Mesenchymal stem cell (in vitro differentiated cells and primary cell): Measurements from ENCODE around the gene GNG7.

Source experiments
- DNase-seq: peaks from one replicate; pipeline ENCODE4 v3.0.0-alpha.2; 2013
- H2AFZ ChIP-seq: one replicate; pipeline ENCODE4 v1.6.1; 2013; ENCODE audit warnings: low read depth, mild to moderate bottlenecking, control low read depth, inconsistent platforms, low read length, moderate library complexity
- H2AK5ac ChIP-seq: 2 replicates; pipeline ENCODE4 v1.6.1; 2013; ENCODE audit warnings: low read length, moderate library complexity, mild to moderate bottlenecking, inconsistent platforms; ENCODE audit not compliant: severe bottlenecking
- H2BK120ac ChIP-seq: one replicate; pipeline ENCODE4 v1.6.1; 2013; ENCODE audit warnings: low read depth, mild to moderate bottlenecking, inconsistent platforms, low read length, moderate library complexity
- H2BK12ac ChIP-seq, 2 experiments: one replicate each; pipeline ENCODE4 v1.6.1; 2013; ENCODE audit warnings: inconsistent platforms in 2 of 2, low read length in 2 of 2, mild to moderate bottlenecking in 2 of 2, moderate library complexity in 2 of 2, control low read depth in 1 of 2
- H2BK15ac ChIP-seq: one replicate; pipeline ENCODE4 v1.6.1; 2013; ENCODE audit warnings: mild to moderate bottlenecking, low read depth, inconsistent platforms; ENCODE audit not compliant: poor library complexity, severe bottlenecking
- H2BK5ac ChIP-seq: 2 replicates; pipeline ENCODE4 v1.6.1; 2013; ENCODE audit warnings: low read depth, mild to moderate bottlenecking, low read length, control low read depth, inconsistent platforms; ENCODE audit not compliant: poor library complexity, severe bottlenecking
- H3K14ac ChIP-seq, 2 experiments: one replicate each; pipeline ENCODE4 v1.6.1; 2013; ENCODE audit warnings: inconsistent platforms in 2 of 2, low read length in 2 of 2, control low read depth in 1 of 2, mild to moderate bottlenecking in 1 of 2, moderate library complexity in 1 of 2
- H3K18ac ChIP-seq, 2 experiments: one replicate each; pipeline ENCODE4 v1.6.1; 2013; ENCODE audit warnings: inconsistent platforms in 2 of 2, low read length in 2 of 2, control low read depth in 1 of 2, low read depth in 1 of 2, mild to moderate bottlenecking in 1 of 2
- H3K23ac ChIP-seq, 2 experiments: one replicate each; pipeline ENCODE4 v1.6.1; 2013; ENCODE audit warnings: inconsistent platforms in 2 of 2, low read length in 2 of 2, mild to moderate bottlenecking in 2 of 2, moderate library complexity in 2 of 2, control low read depth in 1 of 2
- H3K27ac ChIP-seq: 2 replicates; pipeline ENCODE4 v1.5.1; 2013; ENCODE audit warnings: mild to moderate bottlenecking, moderate library complexity, low read length, control low read depth, inconsistent platforms; ENCODE audit not compliant: poor library complexity, severe bottlenecking
- H3K27me3 ChIP-seq, 2 experiments: 2 replicates each; pipeline versions ENCODE4 v1.6.1 to v1.7.0; 2013; ENCODE audit warnings: low read length in 2 of 2, mild to moderate bottlenecking in 2 of 2, moderate library complexity in 2 of 2, control low read depth in 1 of 2, inconsistent platforms in 1 of 2; ENCODE audit not compliant: control insufficient read depth in 1 of 2, insufficient read depth in 1 of 2
- H3K36me3 ChIP-seq, 2 experiments: 2 replicates each; pipeline versions ENCODE4 v1.6.1 to v1.7.0; 2013; ENCODE audit warnings: low read length in 2 of 2, control low read depth in 1 of 2, inconsistent platforms in 1 of 2, low read depth in 1 of 2, mild to moderate bottlenecking in 1 of 2; ENCODE audit not compliant: insufficient read depth in 2 of 2, control insufficient read depth in 1 of 2
- H3K4ac ChIP-seq, 2 experiments: one replicate each; pipeline ENCODE4 v1.6.1; 2013; ENCODE audit warnings: inconsistent platforms in 2 of 2, low read length in 2 of 2, mild to moderate bottlenecking in 2 of 2, moderate library complexity in 2 of 2, control low read depth in 1 of 2, low read depth in 1 of 2
- H3K4me1 ChIP-seq: 2 replicates; pipeline ENCODE4 v1.6.1; 2013; ENCODE audit warnings: low read depth, low read length, control low read depth; ENCODE audit not compliant: control insufficient read depth, insufficient read depth
- H3K4me2 ChIP-seq: 2 replicates; pipeline ENCODE4 v1.6.1; 2013; ENCODE audit warnings: low read length, mild to moderate bottlenecking, inconsistent platforms; ENCODE audit not compliant: poor library complexity, severe bottlenecking
- H3K4me3 ChIP-seq, 2 experiments: 2 replicates each; pipeline versions ENCODE4 v1.5.1 to v1.7.0; 2013; ENCODE audit warnings: low read length in 2 of 2, mild to moderate bottlenecking in 2 of 2, control low read depth in 1 of 2, low read depth in 1 of 2; ENCODE audit not compliant: insufficient read depth in 1 of 2
- H3K79me1 ChIP-seq: replicated peaks from 2 replicates; pipeline ENCODE4 v1.6.1; 2013; ENCODE audit warnings: mild to moderate bottlenecking, control low read depth, low read length, inconsistent platforms; ENCODE audit not compliant: poor library complexity, severe bottlenecking
- H3K9ac ChIP-seq: 2 replicates; pipeline ENCODE4 v1.7.0; 2013; ENCODE audit warnings: mild to moderate bottlenecking, low read length, moderate library complexity
- H3K9me3 ChIP-seq: 2 replicates; pipeline ENCODE4 v1.7.0; 2013; ENCODE audit warnings: mild to moderate bottlenecking, low read length; ENCODE audit not compliant: control insufficient read depth
- H4K8ac ChIP-seq: one replicate; pipeline ENCODE4 v1.6.1; 2013; ENCODE audit warnings: inconsistent platforms, mild to moderate bottlenecking, low read length, moderate library complexity
- H4K91ac ChIP-seq: one replicate; pipeline ENCODE4 v1.6.1; 2013; ENCODE audit warnings: mild to moderate bottlenecking, low read length, inconsistent platforms
- WGBS: methylation state at CpG from one replicate; pipeline ENCODE4 v1.1.7; 2013; ENCODE audit warnings: mixed read lengths; 5-methylcytosine and 5-hydroxymethylcytosine counted together

GNG7 gene

GRCh38 chr19:2732883-2733282, 30.4 kb upstream of the GNG7 start:
- H2AK5ac ChIP-seq: no peak overlapping the region
- H2BK12ac ChIP-seq: no peak overlapping the region
- WGBS: 96% methylated on average over 38 of the region's 38 CpGs
- H3K4me2 ChIP-seq: no peak overlapping the region
- H3K18ac ChIP-seq: no peak overlapping the region
- no peaks in the 10 kb centered on the region for H3K4me1 ChIP-seq
- no peak overlapping the region for H3K9ac ChIP-seq
- peaks cover 19% of the 10 kb centered on the region for H3K79me1 ChIP-seq
- DNase-seq: no peak
- H3K36me3 ChIP-seq: peaks cover 26 to 60% of the 10 kb centered on the region in 2 experiments
- no peak overlapping the region for H3K14ac ChIP-seq
- peaks cover 1 to 7% of the 10 kb centered on the region in 2 experiments for H3K27me3 ChIP-seq
- no peak overlapping the region for H2BK5ac ChIP-seq
- H4K91ac ChIP-seq: no peak overlapping the region
- H3K23ac ChIP-seq: no peak overlapping the region
- no peak overlapping the region for H2BK15ac ChIP-seq
- no peak overlapping the region for H3K4me3 ChIP-seq
- H3K9me3 ChIP-seq: peaks cover 4% of the 10 kb centered on the region
- H2BK120ac ChIP-seq: no peak overlapping the region
- H4K8ac ChIP-seq: no peak overlapping the region
- no peak overlapping the region for H2AFZ ChIP-seq
- no peak overlapping the region for H3K27ac ChIP-seq
- no peak overlapping the region for H3K4ac ChIP-seq

- H3K9ac ChIP-seq: no peak overlapping the region
- no peak overlapping the region for H3K18ac ChIP-seq
- 93% methylated on average over 33 of the region's 33 CpGs for WGBS
- H4K91ac ChIP-seq: no peak overlapping the region
- no peak overlapping the region for H4K8ac ChIP-seq
- peaks cover 19% of the 10 kb centered on the region for H3K79me1 ChIP-seq
- peaks cover 26 to 59% of the 10 kb centered on the region in 2 experiments for H3K36me3 ChIP-seq
- H3K27me3 ChIP-seq: peaks cover 8 to 10% of the 10 kb centered on the region in 2 experiments
- H2BK120ac ChIP-seq: no peak overlapping the region
- H2AFZ ChIP-seq: no peak overlapping the region
- H2BK15ac ChIP-seq: no peak overlapping the region
- H2AK5ac ChIP-seq: no peak overlapping the region
- no peak overlapping the region for H2BK12ac ChIP-seq
- H3K9me3 ChIP-seq: peaks cover 4% of the 10 kb centered on the region
- no peak overlapping the region for H3K27ac ChIP-seq
- H2BK5ac ChIP-seq: no peak overlapping the region
- no peak overlapping the region for H3K14ac ChIP-seq
- H3K4me2 ChIP-seq: no peak overlapping the region
- no peak overlapping the region for H3K4ac ChIP-seq
- H3K4me1 ChIP-seq: no peaks in the 10 kb centered on the region
- H3K23ac ChIP-seq: no peak overlapping the region
- no peak overlapping the region for H3K4me3 ChIP-seq
- no peak for DNase-seq
These were observed 29.7 kb upstream of the GNG7 start for GRCh38 chr19:2732157-2732725.

DNA sequence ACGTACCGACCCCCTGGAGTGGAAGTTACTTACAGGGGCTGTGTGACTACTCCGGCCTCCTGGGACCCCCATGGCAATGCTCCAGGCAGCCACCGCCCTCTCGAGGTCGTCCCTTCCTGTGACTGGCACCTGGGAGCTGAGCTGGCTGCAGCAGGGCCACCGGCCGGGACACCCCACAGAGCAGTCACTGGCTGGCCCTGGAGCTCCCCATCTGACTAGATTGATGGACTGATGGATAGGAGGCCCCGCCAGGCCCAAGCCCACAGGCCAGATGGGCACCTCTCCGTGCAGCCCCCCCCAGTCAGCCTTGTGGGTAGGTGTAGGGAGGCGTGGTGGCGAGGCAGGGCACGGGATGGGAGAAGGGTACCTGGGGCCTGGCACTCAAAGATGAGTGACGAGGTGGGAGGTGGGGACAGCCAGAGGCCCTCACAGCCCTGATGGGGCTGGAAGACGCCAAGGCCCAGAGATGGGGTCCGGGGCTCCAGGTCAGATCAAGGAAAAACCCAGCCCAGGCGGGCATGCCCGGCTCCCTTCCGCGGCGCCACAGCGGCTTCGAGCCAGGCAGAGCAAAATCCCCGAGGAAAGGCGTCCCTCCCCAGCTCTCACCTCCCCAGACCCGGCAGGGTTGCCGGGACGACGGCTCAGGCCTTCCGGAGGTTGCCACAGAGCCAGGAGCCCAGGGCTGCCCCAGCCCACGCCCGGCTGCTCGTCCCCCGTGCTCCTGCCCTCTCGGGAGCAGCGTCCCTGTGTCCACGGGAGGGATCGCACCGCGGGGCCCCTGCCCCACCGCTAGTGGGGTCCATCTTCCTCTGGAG, 28.9 kb upstream of the GNG7 start:
- DNase-seq: no peak
- Histone ChIP-seq H3K79me1 (peaks cover 12% of the 10 kb centered on the region), H3K4ac (no peak overlapping the region), H3K14ac (no peak overlapping the region), H2AK5ac (no peak overlapping the region), H3K9ac (no peak overlapping the region), H3K36me3 (peaks cover 19 to 51% of the 10 kb centered on the region in 2 experiments), H2BK120ac (no peak overlapping the region), H2BK12ac (no peak overlapping the region), H2BK5ac (no peak overlapping the region), H3K4me2 (no peak overlapping the region), H3K9me3 (peaks cover 3% of the 10 kb centered on the region), H3K4me3 (no peak overlapping the region), H3K4me1 (no peaks in the 10 kb centered on the region), H4K91ac (no peak overlapping the region), H3K23ac (no peak overlapping the region), H2BK15ac (peak overlapping the region; percentile 27), H3K27me3 (peaks cover 16 to 17% of the 10 kb centered on the region in 2 experiments), H2AFZ (no peak overlapping the region), H3K27ac (no peak overlapping the region), H4K8ac (no peak overlapping the region), H3K18ac (no peak overlapping the region)
- 94% methylated on average over 41 of the region's 41 CpGs for WGBS

- no peak overlapping the region for H2AFZ ChIP-seq
- no peak overlapping the region for H2AK5ac ChIP-seq
- no peak overlapping the region for H4K91ac ChIP-seq
- no peak overlapping the region for H2BK12ac ChIP-seq
- no peaks in the 10 kb centered on the region for H3K9me3 ChIP-seq
- no peak overlapping the region for H3K4ac ChIP-seq
- H3K27me3 ChIP-seq: peaks cover 20 to 22% of the 10 kb centered on the region in 2 experiments
- H3K4me2 ChIP-seq: no peak overlapping the region
- H3K36me3 ChIP-seq: peaks cover 7 to 39% of the 10 kb centered on the region in 2 experiments
- H3K4me1 ChIP-seq: no peaks in the 10 kb centered on the region
- no peak overlapping the region for H3K14ac ChIP-seq
- peaks cover under 1% of the 10 kb centered on the region for H3K79me1 ChIP-seq
- no peak overlapping the region for H3K27ac ChIP-seq
- DNase-seq: no peak
- no peak overlapping the region for H3K4me3 ChIP-seq
- WGBS: 88% methylated on average over 26 of the region's 26 CpGs
- no peak overlapping the region for H4K8ac ChIP-seq
- no peak overlapping the region for H2BK5ac ChIP-seq
- no peak overlapping the region for H2BK15ac ChIP-seq
- H3K9ac ChIP-seq: no peak overlapping the region
- H3K18ac ChIP-seq: no peak overlapping the region
- no peak overlapping the region for H3K23ac ChIP-seq
- H2BK120ac ChIP-seq: no peak overlapping the region
These were observed 27.7 kb upstream of the GNG7 start for GRCh38 chr19:2729943-2730818.
